IMR-90 (cell line): ENCODE results near the gene PRSS23. TPM values are rescaled to one million over a fixed set of nuclear protein-coding genes. Genes with fewer than 3 reads are reported as not detected.

ENCODE experiments used
- ATAC-seq: fragments of 200-7000 bp; cut with Tn5 transposase; 2 replicates; pipeline ENCODE4 v1.9.1; 2020; ENCODE audit warnings: low read depth, mild to moderate bottlenecking, moderate library complexity
- BruUV-seq: library from RNA; stranded (reverse); fragments of 400-500 nt; replicated peaks from 2 replicates; lab custom pipeline; 2021; lab: Mats Ljungman, UMichigan
- CTCF ChIA-PET: fragments of 300-600 bp; formaldehyde crosslinking; extraction: SDS; loops from one replicate; lab custom pipeline; 2021; ENCODE audit warnings: antibody characterized with exemption; lab: Yijun Ruan, JAX
- POLR2A ChIA-PET: fragments of 300-600 bp; sonication (Branson Sonifier 250); formaldehyde crosslinking; loops from one replicate; lab custom pipeline; 2022; ENCODE audit warnings: antibody characterized with exemption; ENCODE audit not compliant: unreplicated experiment; lab: Charles Lee
- DNase-seq: peaks from one replicate; pipeline ENCODE4 v3.0.0; 2013
- H2AFZ ChIP-seq: replicated peaks from 2 replicates; pipeline ENCODE3; 2013; ENCODE audit warnings: low read length, mild to moderate bottlenecking; ENCODE audit not compliant: poor library complexity
- H2AK5ac ChIP-seq: 2 replicates; pipeline ENCODE4 v1.6.1; 2013; ENCODE audit warnings: low read depth, low read length, inconsistent platforms
- H2AK9ac ChIP-seq: replicated peaks from 2 replicates; pipeline ENCODE3; 2013; ENCODE audit warnings: mild to moderate bottlenecking, low read depth, low read length, moderate library complexity; ENCODE audit not compliant: poor library complexity
- H2BK120ac ChIP-seq: 2 replicates; pipeline ENCODE4 v1.6.1; 2013; ENCODE audit warnings: low read depth, low read length, inconsistent platforms
- H2BK15ac ChIP-seq: 3 replicates; pipeline ENCODE4 v1.6.1; 2013; ENCODE audit warnings: low read depth, low read length, inconsistent platforms
- H2BK20ac ChIP-seq: 2 replicates; pipeline ENCODE4 v1.6.1; 2013; ENCODE audit warnings: low read depth, mild to moderate bottlenecking, inconsistent platforms, low read length, moderate library complexity
- H2BK5ac ChIP-seq: 2 replicates; pipeline ENCODE4 v1.6.1; 2013; ENCODE audit warnings: mild to moderate bottlenecking, low read depth, low read length, inconsistent platforms; ENCODE audit not compliant: poor library complexity, severe bottlenecking
- H3K14ac ChIP-seq: replicated peaks from 2 replicates; pipeline ENCODE4 v1.6.1; 2013; ENCODE audit warnings: low read depth, low read length, inconsistent platforms
- H3K18ac ChIP-seq: 2 replicates; pipeline ENCODE4 v1.6.1; 2013; ENCODE audit warnings: low read depth, low read length, control low read depth
- H3K23ac ChIP-seq: 2 replicates; pipeline ENCODE4 v1.6.1; 2013; ENCODE audit warnings: low read depth, low read length, inconsistent platforms
- H3K27ac ChIP-seq: 2 replicates; pipeline ENCODE4 v1.5.1; 2013; ENCODE audit warnings: mild to moderate bottlenecking, control low read depth, low read length; ENCODE audit not compliant: insufficient read depth
- H3K27me3 ChIP-seq: 2 replicates; pipeline ENCODE4 v1.6.1; 2013; ENCODE audit warnings: low read length; ENCODE audit not compliant: control insufficient read depth, insufficient read depth
- H3K36me3 ChIP-seq: 2 replicates; pipeline ENCODE4 v1.6.1; 2013; ENCODE audit warnings: low read length, mixed read lengths; ENCODE audit not compliant: control insufficient read depth, insufficient read depth
- H3K4ac ChIP-seq: 2 replicates; pipeline ENCODE4 v1.6.1; 2013; ENCODE audit warnings: low read depth, low read length, inconsistent platforms
- H3K4me1 ChIP-seq: 2 replicates; pipeline ENCODE4 v1.6.1; 2013; ENCODE audit warnings: low read length, mixed read lengths; ENCODE audit not compliant: control insufficient read depth, insufficient read depth
- H3K4me2 ChIP-seq: 2 replicates; pipeline ENCODE4 v1.6.1; 2013; ENCODE audit warnings: low read depth, mild to moderate bottlenecking, control low read depth, low read length, moderate library complexity
- H3K4me3 ChIP-seq: 2 replicates; pipeline ENCODE4 v1.5.1; 2013; ENCODE audit warnings: low read depth, mild to moderate bottlenecking, control low read depth, low read length, moderate library complexity; ENCODE audit not compliant: insufficient read depth
- H3K56ac ChIP-seq: 2 replicates; pipeline ENCODE4 v1.6.1; 2013; ENCODE audit warnings: low read length, inconsistent platforms; ENCODE audit not compliant: insufficient read depth; ENCODE audit errors: extremely low read depth
- H3K79me1 ChIP-seq, 2 experiments: 2 replicates each; pipeline ENCODE4 v1.6.1; 2013; ENCODE audit warnings: low read length in 2 of 2, inconsistent platforms in 1 of 2, low read depth in 1 of 2
- H3K9ac ChIP-seq: 2 replicates; pipeline ENCODE4 v1.6.1; 2013; ENCODE audit warnings: low read depth, low read length, control low read depth
- H3K9me1 ChIP-seq: 2 replicates; pipeline ENCODE4 v1.6.1; 2013; ENCODE audit warnings: low read length, inconsistent platforms; ENCODE audit not compliant: insufficient read depth
- H3K9me3 ChIP-seq: 2 replicates; pipeline ENCODE4 v1.6.1; 2013; ENCODE audit warnings: low read length; ENCODE audit not compliant: control insufficient read depth, insufficient read depth
- H4K20me1 ChIP-seq: 2 replicates; pipeline ENCODE4 v1.6.1; 2013; ENCODE audit warnings: low read length, inconsistent platforms; ENCODE audit not compliant: insufficient read depth
- H4K5ac ChIP-seq: 2 replicates; pipeline ENCODE4 v1.6.1; 2013; ENCODE audit warnings: mild to moderate bottlenecking, low read depth, low read length, control low read depth
- H4K8ac ChIP-seq, 2 experiments: 2 replicates each; pipeline ENCODE4 v1.6.1; 2013; ENCODE audit warnings: low read depth in 2 of 2, low read length in 2 of 2, control low read depth in 1 of 2, inconsistent platforms in 1 of 2
- H4K91ac ChIP-seq: 2 replicates; pipeline ENCODE4 v1.6.1; 2013; ENCODE audit warnings: low read depth, low read length, inconsistent platforms; ENCODE audit not compliant: insufficient read depth
- BHLHE40 ChIP-seq: fragments of 150-350 bp; IDR thresholded peaks from 2 replicates; pipeline ENCODE4 v1.6.1; 2016; ENCODE audit warnings: mild to moderate bottlenecking, low read depth, low read length
- CEBPB ChIP-seq: IDR thresholded peaks from 2 replicates; pipeline ENCODE4 v1.6.1; 2012; ENCODE audit warnings: low read depth, low read length, improper control_type of control experiment
- CHD1 ChIP-seq: IDR thresholded peaks from 2 replicates; pipeline ENCODE4 v1.6.1; 2012; ENCODE audit warnings: low read depth, low read length, improper control_type of control experiment
- CTCF ChIP-seq: conservative IDR thresholded peaks from 2 replicates; pipeline ENCODE4 v1.5.1; 2012; ENCODE audit warnings: mild to moderate bottlenecking, low read depth, low read length, improper control_type of control experiment
- FOS ChIP-seq: fragments of 150-350 bp; IDR thresholded peaks from 2 replicates; pipeline ENCODE4 v1.6.1; 2016; ENCODE audit warnings: low read depth, low read length
- MAZ ChIP-seq: IDR thresholded peaks from 2 replicates; pipeline ENCODE4 v1.6.1; 2012; ENCODE audit warnings: low read depth, mild to moderate bottlenecking, low read length, improper control_type of control experiment, moderate library complexity, borderline replicate concordance
- MXI1 ChIP-seq: IDR thresholded peaks from 2 replicates; pipeline ENCODE4 v1.6.1; 2012; ENCODE audit warnings: low read depth, mild to moderate bottlenecking, low read length, moderate library complexity, borderline replicate concordance
- NFE2L2 ChIP-seq: fragments of 150-350 bp; IDR thresholded peaks from 2 replicates; pipeline ENCODE4 v1.6.1; 2016; ENCODE audit warnings: low read depth, mild to moderate bottlenecking, low read length
- POLR2A ChIP-seq: IDR thresholded peaks from 2 replicates; pipeline ENCODE4 v1.6.1; 2012; ENCODE audit warnings: mild to moderate bottlenecking, low read depth, low read length
- RAD21 ChIP-seq: IDR thresholded peaks from 2 replicates; pipeline ENCODE4 v1.6.1; 2012; ENCODE audit warnings: low read length, improper control_type of control experiment
- RCOR1 ChIP-seq: IDR thresholded peaks from 2 replicates; pipeline ENCODE4 v1.6.1; 2012; ENCODE audit warnings: mild to moderate bottlenecking, low read length, improper control_type of control experiment; ENCODE audit not compliant: insufficient replicate concordance
- RFX5 ChIP-seq: IDR thresholded peaks from 2 replicates; pipeline ENCODE4 v1.8.0; 2012; ENCODE audit warnings: low read depth, mild to moderate bottlenecking, low read length, moderate library complexity
- SMC3 ChIP-seq: fragments of 150-350 bp; IDR thresholded peaks from 2 replicates; pipeline ENCODE4 v1.6.1; 2016; ENCODE audit warnings: low read depth, mild to moderate bottlenecking, antibody characterized with exemption, low read length, moderate library complexity
- USF2 ChIP-seq: fragments of 150-350 bp; IDR thresholded peaks from 2 replicates; pipeline ENCODE4 v1.6.1; 2017; ENCODE audit warnings: mild to moderate bottlenecking, antibody characterized with exemption, low read length, low read depth
- WGBS, 2 experiments: methylation state at CpG; one replicate each; pipeline versions ENCODE4 v1.1.5 to v1.1.7; 2013; ENCODE audit warnings: missing lambda C conversion rate in 2 of 2; ENCODE audit not compliant: insufficient read length in 1 of 2; ENCODE audit errors: extremely low coverage in 2 of 2; 5-methylcytosine and 5-hydroxymethylcytosine counted together
- dilution Hi-C: fragments of 300-500 bp; cut with HindIII; formaldehyde crosslinking; loops from one replicate; pipeline ENCODE4 v1.14.3; 2018; ENCODE audit warnings: low sequenced_read_pairs; ENCODE audit not compliant: unreplicated experiment
- in situ Hi-C: fragments of 300-500 bp; cut with MboI; formaldehyde crosslinking; loops from 3 replicates; pipeline ENCODE4 v1.14.3; 2019; ENCODE audit warnings: low sequenced_read_pairs, inconsistent platforms, mixed read lengths
- intact Hi-C: fragments of 100-400 bp; cut with micrococcal nuclease; formaldehyde crosslinking; loops from 2 replicates; pipeline ENCODE4 v1.10.0; 2022
- polyA plus RNA-seq, 3 experiments: library from polyadenylated mRNA; depleted of rRNA; stranded (reverse); fragments of >200 nt; gene quantifications; 2 replicates each; pipeline ENCODE4 v1.2.3, GENCODE V29; 2012; ENCODE audit warnings: low replicate concordance in 1 of 3
- total RNA-seq: library from RNA; depleted of rRNA; stranded (reverse); fragments of >200 nt; gene quantifications from 2 replicates; pipeline ENCODE4 v1.2.3, GENCODE V29; 2012
- TF ChIP-seq, protein P1 (sequence below): fragments of 150-350 bp; IDR thresholded peaks from 2 replicates; pipeline ENCODE4 v1.6.1; 2016; ENCODE audit warnings: low read depth, mild to moderate bottlenecking, low read length, moderate library complexity, borderline replicate concordance

The PRSS23 gene
- total and polyA plus RNA-seq, 2 of the 4 experiments (the other 2 are of a cell fraction) = 100 to 199 TPM

DNA sequence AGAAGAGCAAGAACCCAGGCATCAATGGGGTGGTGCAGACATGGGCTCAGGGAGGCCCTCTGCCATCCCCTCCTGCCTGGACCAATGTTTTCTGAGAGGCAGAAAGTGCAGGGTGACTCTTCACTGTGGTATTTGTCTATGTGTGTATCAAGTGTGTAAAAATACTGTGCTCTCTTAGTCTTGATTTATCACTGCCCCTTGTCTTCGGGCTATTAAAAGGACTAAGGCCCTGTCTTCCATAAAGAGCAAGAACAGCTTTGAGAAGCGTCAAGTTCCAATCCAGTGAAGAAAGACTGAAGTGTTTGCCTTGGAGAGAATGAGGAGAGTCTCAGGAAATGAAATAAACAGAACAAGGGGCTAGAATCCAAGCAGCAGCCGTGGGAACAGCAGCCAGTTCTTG lies 14.4 kb downstream of the PRSS23 start:
- peak overlapping the region; percentile 94 for H3K14ac ChIP-seq
- H3K4ac ChIP-seq = peak overlapping the region; percentile 99
- H3K27me3 ChIP-seq = no peaks in the 10 kb centered on the region
- peak overlapping the region; percentile 6; the same call in 1 of the 2 replicates for H4K5ac ChIP-seq
- H2BK5ac ChIP-seq = peak overlapping the region; percentile 92
- peak overlapping the region; percentile 100 for H2BK20ac ChIP-seq
- H3K18ac ChIP-seq = peak overlapping the region; percentile 63; the same call in 1 of the 2 replicates
- peak overlapping the region; percentile 84; the same call in 1 of the 2 replicates for H3K56ac ChIP-seq
- no peaks in the 10 kb centered on the region for H4K20me1 ChIP-seq
- H3K4me2 ChIP-seq = no peak overlapping the region
- intact Hi-C loops = loop anchor here (5.0 kb wide), 1 partner anchor 182 kb away; no protein-coding TSS in a partner anchor
- peak overlapping the region; percentile 94 for H2AK5ac ChIP-seq
- H2AK9ac ChIP-seq = peak overlapping the region; percentile 73
- no TSS peak for BruUV-seq
- H2AFZ ChIP-seq = peak overlapping the region; percentile 37
- no peak overlapping the region for H3K4me3 ChIP-seq
- H2BK15ac ChIP-seq = peak overlapping the region; percentile 100
- peak; percentile 67 for DNase-seq
- dilution Hi-C loops = no loop called here
- H3K23ac ChIP-seq = peak overlapping the region; percentile 76
- ChIA-PET CTCF (interaction anchor here (0.6 to 1.3 kb wide), 2 partner anchors 18 to 180 kb away, joined by 3 to 4 read pairs; no protein-coding TSS in a partner anchor), POLR2A (interaction anchor here (0.6 kb wide), 1 partner anchor 350 kb away, joined by 3 read pairs; no protein-coding TSS in a partner anchor)
- 8% methylated on average over 2 of the region's 3 CpGs; no CpG with 5 or more reads in 1 of the 2 experiments for WGBS, 2 experiments
- peak; percentile 73 for ATAC-seq
- no peaks in the 10 kb centered on the region for H3K36me3 ChIP-seq
- H4K8ac ChIP-seq = peak overlapping the region; percentile 97 to 99; a peak in 2 of 4 replicates
- in situ Hi-C loops = loop anchor here (5.0 to 10.0 kb wide), 3 partner anchors 207 to 450 kb away; no protein-coding TSS in a partner anchor
- H3K9me1 ChIP-seq = peaks cover 26% of the 10 kb centered on the region
- peaks cover 18% of the 10 kb centered on the region for H3K4me1 ChIP-seq
- H2BK120ac ChIP-seq = peak overlapping the region; percentile 99
- no peak overlapping the region; the same call in 1 of the 2 replicates for H3K27ac ChIP-seq
- H3K9ac ChIP-seq = no peak overlapping the region
- H4K91ac ChIP-seq = peak overlapping the region; percentile 84
- H3K9me3 ChIP-seq = no peaks in the 10 kb centered on the region
- H3K79me1 ChIP-seq = peaks cover 16 to 57% of the 10 kb centered on the region in 2 experiments
- TF ChIP-seq CHD1 = no peak
- TF ChIP-seq BHLHE40 = no peak
- TF ChIP-seq RFX5 = no peak
- no peak for TF ChIP-seq CTCF
- no peak for TF ChIP-seq MAZ
- no peak for TF ChIP-seq NFE2L2
- TF ChIP-seq USF2 = no peak
- TF ChIP-seq, protein P1, sequence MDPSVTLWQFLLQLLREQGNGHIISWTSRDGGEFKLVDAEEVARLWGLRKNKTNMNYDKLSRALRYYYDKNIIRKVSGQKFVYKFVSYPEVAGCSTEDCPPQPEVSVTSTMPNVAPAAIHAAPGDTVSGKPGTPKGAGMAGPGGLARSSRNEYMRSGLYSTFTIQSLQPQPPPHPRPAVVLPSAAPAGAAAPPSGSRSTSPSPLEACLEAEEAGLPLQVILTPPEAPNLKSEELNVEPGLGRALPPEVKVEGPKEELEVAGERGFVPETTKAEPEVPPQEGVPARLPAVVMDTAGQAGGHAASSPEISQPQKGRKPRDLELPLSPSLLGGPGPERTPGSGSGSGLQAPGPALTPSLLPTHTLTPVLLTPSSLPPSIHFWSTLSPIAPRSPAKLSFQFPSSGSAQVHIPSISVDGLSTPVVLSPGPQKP = no peak
- TF ChIP-seq POLR2A = no peak
- TF ChIP-seq FOS = no peak
- TF ChIP-seq MXI1 = no peak
- TF ChIP-seq CEBPB = no peak
- TF ChIP-seq RAD21 = no peak
- TF ChIP-seq SMC3 = no peak
- no peak for TF ChIP-seq RCOR1
